NCI-H1417 treated with DMSO at 0.1 percent for 48 hours (cell line): ENCODE measurements around the gene DBH.

ENCODE experiments used
- DNase-seq: peaks from one replicate; lab custom pipeline; 2025; lab: John Stamatoyannopoulos, UW

The DBH gene

DNA sequence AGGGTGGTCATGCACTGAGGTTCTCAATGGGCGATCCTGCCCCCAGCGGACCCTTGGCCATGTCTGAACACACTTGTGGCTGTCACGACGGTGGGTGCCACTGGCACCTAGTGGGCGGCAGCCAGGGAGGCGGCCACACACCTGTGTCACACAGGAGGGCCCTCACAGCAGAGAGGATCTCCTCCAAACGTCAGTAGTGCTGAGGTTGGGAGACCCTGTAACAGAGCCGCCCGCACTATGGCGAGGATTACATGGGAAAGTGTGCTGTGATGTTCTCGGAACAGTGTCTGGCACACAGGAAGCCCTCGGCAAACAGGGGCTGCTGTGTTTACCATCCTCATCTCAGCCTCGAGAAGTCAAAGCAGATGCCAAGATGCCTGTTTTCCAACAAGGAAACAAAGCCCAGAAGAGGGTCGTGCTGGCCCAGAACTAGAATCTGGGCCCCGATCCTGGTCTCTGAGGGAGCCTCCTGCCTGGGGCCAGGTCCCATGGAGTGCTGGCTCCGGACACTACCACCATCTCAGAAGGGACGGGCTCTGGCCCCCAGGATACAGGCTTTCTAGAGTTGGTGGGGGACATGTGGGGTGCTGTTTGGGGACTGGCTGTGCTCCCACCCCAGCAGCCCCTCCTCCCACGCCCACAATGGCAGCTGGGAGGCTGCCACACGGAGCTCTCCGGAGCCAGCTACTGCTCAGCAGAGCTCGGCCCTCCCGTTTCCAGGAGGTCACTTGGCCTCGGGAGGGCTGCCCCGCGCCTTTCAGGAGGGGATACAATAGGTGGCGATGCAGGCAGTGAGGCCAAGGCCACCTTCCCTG is 48.2 kb downstream of the DBH start:
- DNase-seq, result no peak

DNA sequence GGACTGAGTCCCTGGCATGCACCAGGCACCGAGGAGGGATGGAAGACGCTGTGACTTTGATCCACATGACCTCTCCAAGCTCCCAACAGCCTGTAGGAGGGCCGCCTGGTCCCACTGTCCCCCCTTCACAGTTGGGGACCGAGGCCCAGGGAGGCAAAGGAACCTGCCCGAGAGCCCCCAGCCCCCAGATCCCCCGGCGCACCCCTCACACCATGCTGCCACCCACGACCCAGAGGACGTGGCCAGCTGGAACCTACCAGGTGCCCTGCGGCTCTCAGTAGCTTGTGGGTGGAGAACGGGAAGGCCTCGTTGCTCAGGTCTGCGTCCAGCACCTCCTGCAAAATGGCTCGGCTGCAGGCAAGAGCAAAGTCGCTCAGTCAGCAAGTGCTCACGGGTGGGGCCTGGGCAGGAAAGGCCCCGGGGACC is 48.8 kb downstream of the DBH start:
- DNase-seq, result no peak

DNA sequence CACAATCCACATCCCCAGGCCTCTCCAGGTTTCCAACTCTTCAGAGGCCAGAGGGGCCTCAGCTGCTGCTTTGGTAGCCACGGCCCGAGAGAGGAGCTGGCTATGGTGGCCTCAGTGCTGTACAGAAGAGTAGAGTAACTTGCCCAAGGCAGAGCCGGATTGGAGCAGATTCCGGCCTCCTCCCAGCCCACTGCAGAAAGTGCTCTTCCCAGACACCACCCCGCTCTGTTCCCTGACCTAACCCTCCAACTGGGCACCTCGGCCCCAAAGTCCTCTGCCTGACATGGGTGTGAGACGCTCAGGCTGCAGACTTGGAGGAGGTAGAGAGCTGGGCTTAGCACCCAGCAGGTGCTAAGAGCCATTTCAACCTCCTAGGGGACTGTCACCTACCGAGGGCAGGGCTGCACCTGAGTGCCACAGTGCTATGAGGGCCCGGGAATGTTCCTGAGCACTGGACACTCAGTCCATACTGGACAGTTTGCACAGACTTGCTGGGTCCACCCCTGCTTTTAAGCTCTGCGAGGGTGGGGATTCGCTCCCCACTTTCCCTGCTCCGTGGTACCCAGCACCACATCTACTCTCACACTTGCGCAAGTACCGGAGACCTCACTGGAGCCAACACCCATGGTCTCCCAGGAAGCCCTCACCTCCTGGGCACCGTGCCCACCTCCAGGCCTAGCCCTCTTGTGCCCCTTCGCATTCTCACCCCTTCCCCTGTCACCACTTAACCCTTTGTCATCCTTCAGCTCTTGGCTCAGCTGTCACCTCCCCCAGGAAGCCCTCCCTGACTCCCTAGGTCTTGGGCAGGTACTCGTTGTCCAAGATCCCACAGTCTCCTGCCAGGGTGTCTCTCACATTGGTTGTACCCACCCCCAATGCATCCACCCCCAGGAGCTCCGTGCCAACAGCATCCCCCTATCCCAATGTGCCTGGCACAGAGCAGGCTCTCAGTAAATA is 49.8 kb downstream of the DBH start:
- no peak for DNase-seq

GRCh38 chr9:133686642-133687575 is 50.7 kb downstream of the DBH start:
- DNase-seq, result no peak

DNA sequence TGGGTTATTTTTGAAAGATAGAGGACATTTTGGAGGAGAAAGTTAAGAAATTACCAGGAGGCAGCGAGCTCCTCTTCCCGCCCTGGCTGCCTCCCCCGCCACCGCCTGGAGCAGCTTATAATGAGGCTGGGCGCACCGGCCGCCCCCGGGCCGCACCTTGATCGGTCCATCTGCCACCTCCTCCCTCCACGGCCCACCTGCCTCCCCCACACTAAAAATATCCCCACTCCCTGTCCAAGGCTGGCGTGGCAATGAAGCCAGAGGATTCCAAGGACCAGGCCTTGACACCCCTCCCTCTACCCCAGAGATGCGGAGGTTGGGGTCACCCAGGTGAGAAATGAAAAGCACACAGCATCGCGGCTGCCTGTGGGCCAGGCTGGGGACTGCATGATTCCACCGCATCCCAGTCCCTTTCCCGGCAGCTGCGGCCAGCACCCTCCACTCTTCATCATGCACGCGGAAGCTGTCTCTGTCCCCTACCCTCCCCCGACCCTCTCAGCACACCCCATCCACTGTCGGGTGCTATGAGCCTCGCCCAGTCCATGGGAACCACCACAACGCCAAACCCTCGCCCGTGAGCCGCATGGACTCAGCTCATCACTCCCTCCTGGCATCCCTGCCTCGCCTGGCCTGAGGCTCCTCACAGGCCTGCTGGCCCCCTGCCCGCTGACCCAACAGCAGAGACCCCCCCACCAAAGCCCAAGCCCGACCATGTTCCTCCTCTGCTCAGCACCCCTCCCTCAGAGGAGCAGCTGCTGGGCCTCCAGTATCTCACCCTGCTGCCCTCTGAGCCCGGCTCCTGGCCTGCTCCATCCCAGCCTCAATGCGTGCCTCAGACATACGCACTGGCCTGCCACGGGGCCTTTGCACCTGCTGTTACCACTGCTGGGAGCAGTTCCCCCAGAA is 51.9 kb downstream of the DBH start:
- DNase-seq, result no peak

GRCh38 chr9:133689151-133689763 is 53.1 kb downstream of the DBH start:
- DNase-seq, result no peak

DNA sequence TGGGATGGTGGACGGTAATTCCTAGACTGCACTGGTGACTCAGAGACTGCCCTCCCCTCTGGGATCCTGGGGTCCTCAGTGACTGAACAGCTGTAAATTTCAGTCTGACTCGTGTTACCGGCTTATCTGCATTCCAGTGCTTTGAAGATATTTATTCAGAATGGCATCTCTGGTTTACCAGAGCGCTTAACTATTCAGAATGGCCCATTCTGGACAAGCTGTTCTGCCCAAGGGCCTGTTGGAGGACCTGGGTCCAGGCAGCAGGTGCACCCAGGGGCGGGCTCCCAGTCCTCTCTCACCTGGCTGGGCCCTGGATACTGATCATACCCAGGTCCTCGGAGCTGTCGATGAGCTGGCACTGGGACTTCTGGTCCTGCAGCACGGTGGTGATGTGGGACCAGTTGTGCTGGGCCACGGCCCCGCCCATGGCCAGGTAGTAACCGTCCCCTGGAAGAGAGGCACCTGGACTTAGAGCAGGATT is 54.0 kb downstream of the DBH start:
- no peak for DNase-seq

DNA sequence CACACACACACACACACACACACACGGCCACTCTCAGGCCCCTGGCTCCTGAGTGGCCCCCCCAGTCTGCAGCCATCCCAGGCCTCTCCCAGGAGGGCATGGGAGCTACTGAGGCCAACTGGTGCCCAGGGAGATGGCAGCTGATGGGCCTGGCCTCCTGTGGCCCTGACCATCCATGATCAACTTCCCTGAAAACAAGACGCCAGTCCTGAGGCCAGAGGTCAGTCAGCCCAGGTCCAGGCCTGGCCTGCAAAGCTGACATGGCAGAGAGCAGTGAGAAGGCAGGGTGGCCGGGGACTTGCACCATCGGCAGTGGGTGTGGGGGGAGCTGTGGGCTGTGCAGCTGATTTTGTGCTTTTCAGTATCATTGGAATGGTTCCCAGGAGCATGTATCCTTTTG is 55.0 kb downstream of the DBH start:
- DNase-seq, result no peak

- no peak for DNase-seq
Measured at GRCh38 chr9:133691626-133692363, 55.6 kb downstream of the DBH start.

DNA sequence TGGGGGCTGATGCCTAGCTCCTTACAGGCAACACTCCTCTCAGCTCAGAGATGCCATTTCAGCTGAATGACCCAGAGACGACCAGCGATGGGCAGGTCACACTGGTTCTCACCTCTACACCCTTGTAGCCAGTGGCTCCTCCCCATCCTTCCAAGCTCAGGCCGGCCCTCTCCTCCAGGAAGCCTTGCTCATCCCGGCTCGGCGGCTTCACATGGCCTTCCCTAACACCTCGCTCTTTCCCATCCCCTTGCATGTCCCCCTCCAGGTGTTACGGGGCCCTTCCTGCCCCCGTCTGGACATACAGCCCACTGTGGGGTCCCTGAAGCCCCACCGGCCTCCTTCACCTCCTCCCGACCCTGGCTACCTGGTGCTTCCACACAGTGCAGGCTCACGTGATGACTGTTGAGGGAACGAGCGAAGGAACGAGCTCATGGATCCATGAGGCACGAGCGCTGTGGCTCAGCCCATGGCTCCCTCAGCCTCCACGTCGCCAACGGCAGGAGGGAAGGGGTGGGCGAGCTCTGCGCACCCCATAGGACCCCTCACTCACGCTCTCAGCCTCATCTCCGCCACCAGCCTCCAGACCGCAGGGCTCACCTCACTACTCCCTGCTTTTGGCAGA is 56.3 kb downstream of the DBH start:
- no peak for DNase-seq

DNA sequence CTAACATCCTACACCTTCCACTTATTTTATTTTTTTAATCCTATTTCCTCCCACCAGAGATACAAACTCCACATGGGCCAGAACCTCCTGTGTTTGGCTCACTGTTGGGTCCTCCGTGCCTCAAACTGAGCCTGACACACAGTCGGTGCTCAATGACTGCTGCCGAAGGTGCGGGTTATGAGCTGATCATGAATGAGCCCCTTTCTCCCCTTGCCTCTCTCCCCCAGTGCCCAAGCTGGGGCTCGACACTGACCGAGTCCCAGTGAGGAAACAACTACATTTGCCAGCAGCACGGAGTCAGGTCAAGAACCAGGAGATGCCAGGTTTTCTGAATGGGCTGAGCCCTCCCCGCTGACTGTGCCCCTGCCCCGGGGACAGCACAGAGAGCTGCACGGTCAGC is 57.0 kb downstream of the DBH start:
- no peak for DNase-seq

GRCh38 chr9:133693703-133694529 is 57.8 kb downstream of the DBH start:
- DNase-seq, result no peak

- no peak for DNase-seq
Measured at GRCh38 chr9:133694686-133695085, 58.5 kb downstream of the DBH start.

DNA sequence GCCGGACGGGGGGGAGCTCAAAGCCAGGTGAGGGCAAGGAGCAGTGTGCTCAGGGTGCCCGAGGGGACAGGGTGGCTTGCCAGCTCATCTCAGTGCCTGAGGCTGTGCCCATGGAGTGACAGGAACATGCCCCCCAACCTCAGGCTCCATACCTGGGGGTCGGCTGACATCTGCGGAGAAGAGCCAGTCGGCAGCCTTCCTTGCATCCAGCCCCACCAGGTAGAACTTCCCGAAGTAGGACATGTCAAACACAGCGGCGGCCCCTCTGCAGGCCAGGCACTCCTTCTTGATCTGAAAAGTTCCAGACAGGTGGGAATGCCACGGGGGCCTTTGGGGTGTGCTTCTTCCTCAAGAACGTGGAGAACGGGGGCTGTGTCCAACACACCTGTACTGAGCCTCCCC is 59.9 kb downstream of the DBH start:
- DNase-seq, result no peak

GRCh38 chr9:133699546-133699945 is 63.4 kb downstream of the DBH start:
- DNase-seq, result no peak

DNA sequence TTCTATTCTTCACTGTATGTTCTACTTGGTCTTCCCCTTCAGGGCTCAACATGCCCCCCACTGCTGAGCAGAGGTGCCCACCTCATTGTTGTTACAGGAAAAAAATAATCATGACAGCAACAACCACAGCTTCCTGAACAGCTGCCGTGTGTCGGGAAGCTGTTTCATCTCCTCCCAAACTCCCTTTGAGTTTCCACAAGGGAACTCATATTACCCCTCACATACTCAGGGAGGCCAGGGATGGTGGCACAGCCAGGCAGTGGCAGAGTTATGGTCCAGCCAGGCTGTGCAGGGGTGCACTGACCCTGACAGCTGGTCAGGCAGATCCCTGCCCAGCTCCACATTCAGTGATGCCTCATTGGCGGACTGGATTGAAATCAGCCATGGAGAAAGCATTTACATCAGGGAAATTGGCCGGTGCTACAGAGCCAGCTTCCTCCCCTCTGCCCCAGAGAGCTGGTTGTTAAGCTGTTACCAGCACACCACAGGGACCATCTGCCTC is 64.7 kb downstream of the DBH start:
- DNase-seq, result no peak

DNA sequence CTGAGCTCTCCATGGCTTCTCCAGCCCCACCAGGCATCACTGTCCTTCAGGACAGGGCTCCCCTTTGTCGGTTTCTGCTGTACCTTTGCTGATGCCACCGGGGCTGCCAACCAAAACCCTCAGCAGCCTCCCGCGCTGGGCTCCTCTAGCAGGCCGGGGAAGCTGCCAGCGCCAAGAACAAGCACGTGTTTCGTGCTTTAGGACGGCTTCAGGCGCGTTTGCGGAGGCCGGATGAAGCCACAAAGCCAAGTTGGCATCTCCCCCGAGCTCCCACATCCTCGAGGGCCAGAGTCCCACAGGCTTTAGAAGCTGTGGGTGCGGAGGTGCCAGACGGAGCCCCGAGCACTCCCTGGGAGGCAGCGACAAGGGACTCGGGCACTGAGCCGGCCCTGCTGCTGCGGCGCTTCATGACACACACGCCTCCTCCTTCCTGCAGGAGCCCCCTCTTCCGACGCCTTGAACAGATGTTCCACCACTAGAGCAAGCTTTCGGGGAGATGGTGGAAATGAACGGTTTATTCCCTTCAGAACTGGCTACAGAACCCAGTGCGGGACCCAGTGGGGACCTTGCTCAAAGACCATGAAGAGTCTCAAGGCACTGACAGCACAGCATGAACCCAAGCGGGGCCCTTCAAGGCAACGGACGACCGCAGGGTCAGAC is 65.3 kb downstream of the DBH start:
- no peak for DNase-seq
